SJSA1 (cell line): ENCODE data around the gene SLC39A13. TPM values are rescaled to one million over a fixed set of nuclear protein-coding genes. Genes with fewer than 3 reads are reported as not detected.

Experiments used
- DNase-seq, 2 experiments: peaks; one replicate each; pipeline ENCODE4 v3.0.0-alpha.2; 2015 to 2020; ENCODE audit warnings: low spot score in 2 of 2, low read depth in 1 of 2
- H3K27ac ChIP-seq: fragments of 250-450 bp; sonication (Bioruptor Pico); 2 replicates; pipeline ENCODE4 v1.5.1; 2020; ENCODE audit warnings: mild to moderate bottlenecking, moderate library complexity
- H3K27me3 ChIP-seq: fragments of 250-450 bp; sonication (Bioruptor Pico); replicated peaks from 2 replicates; pipeline ENCODE4 v1.5.1; 2020; ENCODE audit warnings: mild to moderate bottlenecking, moderate library complexity
- H3K36me3 ChIP-seq: fragments of 250-450 bp; sonication (Bioruptor Pico); 2 replicates; pipeline ENCODE4 v1.5.1; 2020; ENCODE audit warnings: mild to moderate bottlenecking
- H3K4me1 ChIP-seq: fragments of 250-450 bp; sonication (Bioruptor Pico); replicated peaks from 2 replicates; pipeline ENCODE4 v1.6.1; 2021; ENCODE audit warnings: mild to moderate bottlenecking
- H3K4me3 ChIP-seq: fragments of 250-450 bp; sonication (Bioruptor Pico); 2 replicates; pipeline ENCODE4 v1.5.1; 2020; ENCODE audit warnings: mild to moderate bottlenecking
- H3K9me3 ChIP-seq: fragments of 250-450 bp; sonication (Bioruptor Pico); replicated peaks from 2 replicates; pipeline ENCODE4 v1.5.1; 2020; ENCODE audit warnings: mild to moderate bottlenecking
- total RNA-seq: library from RNA; depleted of rRNA; stranded (reverse); fragments of >200 nt; shearing (Covaris generic); gene quantifications from 2 replicates; pipeline ENCODE4 v1.2.3, GENCODE V29; 2014

SLC39A13 gene
- total RNA-seq, 1 experiment from 2014 or later: 42.0 TPM

DNA sequence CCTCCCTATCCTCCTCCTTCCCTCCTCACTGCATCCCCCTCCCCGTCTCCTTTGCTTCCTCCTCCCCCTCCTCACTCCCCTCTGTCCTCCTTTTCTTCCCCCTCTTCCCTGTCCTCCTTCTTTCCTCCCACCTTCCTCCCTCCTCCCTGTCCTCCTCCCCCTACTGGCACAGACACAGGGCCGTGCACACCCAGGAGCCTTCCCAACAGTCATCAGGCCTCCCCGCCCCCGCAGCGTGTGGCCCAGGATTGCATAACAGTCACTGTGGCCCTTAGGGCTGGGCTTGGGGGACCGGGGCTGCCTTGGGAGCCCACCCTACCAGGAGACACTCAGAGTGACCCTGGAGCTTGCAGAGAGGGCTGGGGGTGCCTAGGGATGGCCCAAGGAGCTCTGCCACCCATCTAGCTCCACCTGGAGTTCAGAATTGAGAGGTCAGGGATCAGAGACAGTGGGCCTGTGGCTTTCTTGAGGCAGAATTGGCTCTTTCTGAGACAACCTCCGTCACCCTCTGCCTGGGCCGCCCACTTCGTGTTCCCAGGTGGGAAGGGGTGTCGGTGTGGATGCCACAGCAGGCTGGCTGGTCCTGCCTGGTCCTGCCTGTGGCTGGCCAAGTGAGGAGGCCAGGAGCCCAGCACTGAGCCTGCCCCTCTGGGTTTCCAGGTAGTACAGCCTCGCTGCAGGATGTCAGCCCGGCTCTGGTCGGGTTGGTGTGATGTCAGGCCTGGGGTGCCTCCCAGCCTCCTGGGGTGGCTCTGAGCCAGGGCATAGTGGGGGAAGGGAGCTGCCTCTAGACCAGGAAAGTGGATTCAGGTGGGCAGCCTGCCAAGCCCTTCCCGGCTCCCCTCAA lies 31.6 kb upstream of the SLC39A13 start:
- no peak for DNase-seq
- no peak overlapping the region for H3K4me3 ChIP-seq
- no peaks in the 10 kb centered on the region for H3K27me3 ChIP-seq
- H3K27ac ChIP-seq: no peak overlapping the region
- no peaks in the 10 kb centered on the region for H3K9me3 ChIP-seq
- peaks cover 11% of the 10 kb centered on the region for H3K4me1 ChIP-seq
- H3K36me3 ChIP-seq: no peaks in the 10 kb centered on the region

DNA sequence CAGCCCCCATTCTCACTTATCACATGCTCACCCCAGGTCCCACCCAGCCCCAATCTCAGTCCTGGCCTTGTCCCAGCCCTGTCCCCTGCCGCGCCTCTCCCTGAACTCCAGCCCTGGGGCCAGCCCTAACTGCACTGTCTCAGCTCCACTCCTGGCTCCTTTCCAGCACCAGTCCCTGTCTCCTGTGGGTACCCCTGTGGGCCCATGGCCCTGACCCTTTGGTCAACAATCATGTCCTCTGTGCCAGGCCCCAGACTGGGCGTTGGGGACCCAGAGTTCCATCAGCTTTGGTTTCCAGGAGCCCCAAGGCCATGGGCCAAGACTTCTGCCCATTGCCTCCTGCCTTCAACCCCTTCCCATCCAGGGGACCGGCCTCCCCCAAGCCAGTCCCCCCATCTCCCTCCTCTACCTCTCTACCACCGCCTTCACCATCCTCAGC lies 30.8 kb upstream of the SLC39A13 start:
- Histone ChIP-seq H3K4me3 (no peak overlapping the region), H3K4me1 (peaks cover 11% of the 10 kb centered on the region), H3K27me3 (no peaks in the 10 kb centered on the region), H3K9me3 (no peaks in the 10 kb centered on the region), H3K27ac (no peak overlapping the region), H3K36me3 (no peaks in the 10 kb centered on the region)
- peak in 1 of 2 experiments; percentile 47 for DNase-seq

DNA sequence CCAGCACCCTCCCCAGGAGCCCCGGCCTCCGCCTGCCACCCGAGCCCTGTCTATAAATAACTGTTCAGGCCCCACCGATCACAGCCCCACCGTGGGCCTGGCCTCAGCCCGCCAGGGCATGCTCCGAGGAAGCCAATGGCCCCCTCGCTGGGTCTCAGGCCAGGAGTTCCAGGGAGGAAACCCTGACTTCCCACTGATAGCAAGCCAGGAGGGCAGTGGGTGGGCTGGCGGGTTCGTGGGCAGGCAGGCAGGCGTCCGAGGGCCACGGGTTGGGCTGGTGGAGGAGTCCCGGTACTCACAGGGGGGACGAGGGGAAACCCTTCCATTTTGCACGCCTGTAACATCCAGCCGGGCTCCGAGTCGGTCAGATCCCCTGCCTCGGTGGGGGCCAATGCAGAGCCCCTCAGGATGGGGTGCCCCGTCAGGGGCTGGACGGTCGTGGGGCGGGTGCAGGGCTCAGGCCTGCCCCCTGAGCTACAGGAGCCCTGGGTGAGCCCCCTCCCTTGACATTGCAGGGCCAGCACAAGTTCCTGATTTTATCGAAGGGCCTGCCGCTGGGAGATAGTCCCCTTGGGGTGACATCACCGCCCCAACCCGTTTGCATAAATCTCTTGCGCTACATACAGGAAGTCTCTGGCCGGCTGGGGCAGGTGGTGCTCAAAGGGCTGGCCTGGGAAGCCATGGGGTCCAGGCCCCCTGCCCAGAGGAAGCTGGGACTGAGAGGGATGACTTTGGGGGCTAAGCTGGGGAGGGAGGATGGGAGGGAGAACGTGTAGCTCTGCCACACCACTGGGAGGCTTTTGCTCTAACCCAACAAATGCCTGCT lies 30.2 kb upstream of the SLC39A13 start, which contains the start of gene SPI1:
SPI1 (minus strand) TSS at position 538 of the 826 bp plus-strand sequence; CDS start at position 344, 194 bp downstream.
- Histone ChIP-seq H3K9me3 (no peaks in the 10 kb centered on the region), H3K27me3 (no peaks in the 10 kb centered on the region), H3K4me1 (peaks cover 11% of the 10 kb centered on the region), H3K36me3 (no peaks in the 10 kb centered on the region), H3K27ac (no peak within 1 kb of the TSS), H3K4me3 (no peak within 1 kb of the TSS)
- peak in 1 of 2 experiments; percentile 42 for DNase-seq

- Histone ChIP-seq H3K9me3 (no peaks in the 10 kb centered on the region), H3K27ac (no peak overlapping the region)
Observed at GRCh38 chr11:47378836-47379170, 29.6 kb upstream of the SLC39A13 start.

DNA sequence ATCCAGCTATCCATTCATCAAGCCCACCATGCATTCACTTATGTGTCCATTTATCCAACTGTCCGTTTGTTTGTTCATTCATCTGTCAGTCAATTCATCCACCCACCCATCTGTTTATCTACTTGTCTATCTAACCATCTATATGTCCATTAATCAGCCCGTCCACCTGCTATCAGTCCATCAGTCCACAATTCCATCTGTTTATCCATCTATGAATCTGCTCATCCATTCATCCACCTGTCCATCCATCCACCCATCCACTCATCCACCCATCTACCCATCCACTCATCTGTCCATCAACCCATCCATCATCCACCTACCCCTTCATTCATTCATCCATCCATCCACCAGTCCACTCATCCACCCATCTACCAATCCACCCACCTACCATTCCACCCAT lies 29.1 kb upstream of the SLC39A13 start:
- no peaks in the 10 kb centered on the region for H3K9me3 ChIP-seq
- no peaks in the 10 kb centered on the region for H3K36me3 ChIP-seq
- no peak overlapping the region for H3K27ac ChIP-seq
- H3K4me1 ChIP-seq: peaks cover 4% of the 10 kb centered on the region
- no peak overlapping the region for H3K4me3 ChIP-seq
- H3K27me3 ChIP-seq: no peaks in the 10 kb centered on the region
- DNase-seq: no peak

More at GRCh38 chr11:47378836-47379170, 29.6 kb upstream of the SLC39A13 start:
- DNase-seq: no peak
- H3K36me3 ChIP-seq: no peaks in the 10 kb centered on the region
- peaks cover 9% of the 10 kb centered on the region for H3K4me1 ChIP-seq
- H3K4me3 ChIP-seq: no peak overlapping the region
- H3K27me3 ChIP-seq: no peaks in the 10 kb centered on the region

DNA sequence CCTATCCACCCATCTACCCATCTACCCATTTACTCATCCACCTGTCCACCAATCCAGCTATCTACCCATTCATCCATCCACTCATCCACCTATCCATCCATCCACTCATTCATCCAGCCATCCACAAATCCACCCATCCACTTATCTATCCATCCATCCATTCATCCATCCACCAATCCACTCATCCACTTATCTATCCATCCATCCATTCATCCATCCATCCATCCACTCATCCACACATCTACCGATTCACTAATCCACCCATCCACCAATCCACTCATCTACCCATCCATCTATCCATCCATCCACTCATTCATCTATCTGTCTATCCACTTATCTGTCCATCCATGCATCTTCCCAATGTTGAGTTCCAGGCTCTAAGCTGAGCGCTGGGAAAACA lies 28.3 kb upstream of the SLC39A13 start:
- no peaks in the 10 kb centered on the region for H3K4me1 ChIP-seq
- no peak overlapping the region for H3K27ac ChIP-seq
- H3K9me3 ChIP-seq: no peaks in the 10 kb centered on the region
- no peaks in the 10 kb centered on the region for H3K27me3 ChIP-seq
- H3K36me3 ChIP-seq: no peaks in the 10 kb centered on the region
- DNase-seq: no peak
- H3K4me3 ChIP-seq: no peak overlapping the region

- Histone ChIP-seq H3K27me3 (no peaks in the 10 kb centered on the region), H3K4me1 (no peaks in the 10 kb centered on the region), H3K27ac (no peak overlapping the region), H3K9me3 (no peaks in the 10 kb centered on the region), H3K4me3 (no peak overlapping the region), H3K36me3 (no peaks in the 10 kb centered on the region)
- DNase-seq: no peak
Observed at GRCh38 chr11:47383071-47383470, 25.3 kb upstream of the SLC39A13 start.

- no peaks in the 10 kb centered on the region for H3K4me1 ChIP-seq
- H3K4me3 ChIP-seq: no peak overlapping the region
Observed at GRCh38 chr11:47384498-47384897, 23.9 kb upstream of the SLC39A13 start.

DNA sequence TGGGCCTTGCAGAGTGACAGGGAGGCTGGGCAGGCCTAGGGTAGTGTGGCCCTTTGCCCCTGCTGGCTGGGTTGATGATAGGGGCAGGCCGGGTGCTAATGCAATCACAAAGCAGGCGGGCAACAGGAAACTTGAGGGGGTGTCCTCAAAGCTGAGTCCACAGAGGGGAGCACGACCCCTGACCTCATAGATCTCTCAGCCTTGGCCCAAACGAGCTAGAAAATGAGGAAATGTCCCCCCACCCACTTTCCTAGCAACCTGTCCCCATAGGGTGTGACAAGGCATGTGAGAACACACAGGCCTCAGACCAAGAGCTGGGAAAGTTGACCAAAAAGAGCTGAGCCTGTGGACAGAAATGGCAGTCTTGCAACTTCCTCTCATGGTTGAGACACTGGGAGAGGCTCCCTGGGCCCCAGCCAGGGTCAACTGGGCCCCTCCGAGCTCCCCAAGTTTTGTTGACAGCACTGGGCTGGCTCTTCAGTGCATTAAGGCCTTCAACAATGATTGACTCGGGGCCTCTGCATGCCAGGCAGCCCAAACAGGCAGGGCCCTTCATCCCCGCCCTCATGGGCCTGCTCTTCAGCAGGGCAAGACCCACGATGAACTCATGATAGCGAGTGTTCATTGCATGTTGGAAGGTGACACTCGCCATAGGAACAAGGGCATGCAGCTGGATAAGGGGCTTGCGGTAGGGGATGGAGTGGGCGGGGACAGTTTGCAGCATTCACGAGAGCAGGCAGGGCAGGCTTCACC lies 20.3 kb upstream of the SLC39A13 start:
- Histone ChIP-seq H3K36me3 (no peaks in the 10 kb centered on the region), H3K27ac (no peak overlapping the region), H3K27me3 (no peaks in the 10 kb centered on the region), H3K9me3 (no peaks in the 10 kb centered on the region), H3K4me1 (peaks cover 10% of the 10 kb centered on the region), H3K4me3 (no peak overlapping the region)
- no peak for DNase-seq

More at GRCh38 chr11:47384498-47384897, 23.9 kb upstream of the SLC39A13 start:
- Histone ChIP-seq H3K9me3 (no peaks in the 10 kb centered on the region), H3K27me3 (no peaks in the 10 kb centered on the region), H3K36me3 (no peaks in the 10 kb centered on the region), H3K27ac (no peak overlapping the region)
- DNase-seq: no peak

- Histone ChIP-seq H3K27me3 (no peaks in the 10 kb centered on the region), H3K4me1 (peaks cover 15% of the 10 kb centered on the region), H3K4me3 (no peak overlapping the region), H3K9me3 (no peaks in the 10 kb centered on the region), H3K27ac (no peak overlapping the region), H3K36me3 (no peaks in the 10 kb centered on the region)
- no peak for DNase-seq
Observed at GRCh38 chr11:47388697-47389576, 19.5 kb upstream of the SLC39A13 start.

DNA sequence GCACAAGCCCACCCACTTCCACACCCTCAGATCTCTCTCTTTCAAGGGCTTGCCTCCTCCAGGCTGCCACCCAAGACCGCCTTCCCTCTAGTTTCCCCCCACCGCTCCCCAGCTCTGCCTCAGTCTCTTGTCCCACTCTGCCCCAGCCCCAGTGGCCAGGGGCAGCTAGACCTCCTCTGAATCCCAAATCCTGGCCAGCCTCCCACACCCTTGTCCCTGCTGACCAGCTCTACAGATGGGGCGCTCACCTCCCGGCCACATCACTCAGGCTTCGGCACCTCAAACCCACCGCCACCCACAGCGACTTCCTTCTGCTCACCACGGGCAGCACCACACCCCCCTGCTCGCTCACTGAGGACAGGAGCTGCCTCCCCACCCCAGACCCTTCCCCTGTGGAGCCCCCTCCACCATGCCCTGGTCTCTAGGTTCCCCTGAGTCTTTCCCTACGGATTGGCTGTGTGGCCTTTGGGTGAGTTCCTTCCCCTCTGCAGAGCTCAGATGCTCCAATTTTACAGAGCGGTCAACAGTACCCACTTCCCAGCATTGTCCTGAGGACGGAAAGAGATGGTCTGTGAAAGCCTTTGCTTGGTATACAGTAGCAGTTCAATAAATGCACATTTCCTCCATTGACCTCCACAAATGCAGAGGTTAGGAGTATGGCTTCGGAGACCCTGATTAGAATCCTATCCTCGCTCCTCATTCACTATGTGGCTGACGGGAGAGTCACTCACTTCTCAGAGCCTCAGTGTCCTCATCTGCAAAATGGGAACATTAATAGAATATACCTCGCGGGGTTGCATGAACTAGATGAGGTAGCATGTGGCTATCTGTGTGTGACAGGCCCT lies 18.6 kb upstream of the SLC39A13 start:
- Histone ChIP-seq H3K4me1 (peaks cover 15% of the 10 kb centered on the region), H3K36me3 (no peaks in the 10 kb centered on the region), H3K27me3 (no peaks in the 10 kb centered on the region), H3K9me3 (no peaks in the 10 kb centered on the region), H3K4me3 (no peak overlapping the region), H3K27ac (no peak overlapping the region)
- no peak for DNase-seq

DNA sequence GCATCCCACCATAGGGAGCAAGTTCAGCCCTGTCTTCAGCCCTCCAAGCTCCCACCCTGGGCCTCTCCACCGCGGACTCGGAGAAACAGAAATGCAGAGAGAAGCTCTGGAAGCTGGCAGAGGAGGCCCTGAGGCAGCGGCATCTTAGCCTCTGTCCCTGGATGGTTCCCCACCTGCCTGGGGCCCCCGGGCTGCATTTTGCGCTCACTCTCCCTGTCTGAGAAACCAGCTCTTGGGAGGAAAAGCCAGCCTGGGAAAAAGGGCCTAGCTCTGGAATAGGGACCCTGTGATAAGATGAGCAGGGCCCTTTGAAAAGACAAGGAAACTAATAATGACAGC lies 18.0 kb upstream of the SLC39A13 start:
- no peak overlapping the region for H3K27ac ChIP-seq
- no peak overlapping the region for H3K4me3 ChIP-seq
- no peaks in the 10 kb centered on the region for H3K9me3 ChIP-seq
- H3K4me1 ChIP-seq: peaks cover 15% of the 10 kb centered on the region
- DNase-seq: no peak
- H3K36me3 ChIP-seq: no peaks in the 10 kb centered on the region
- H3K27me3 ChIP-seq: no peaks in the 10 kb centered on the region
